Measurements from ENCODE around the gene PCID2. TPM values are rescaled to one million over a fixed set of nuclear protein-coding genes. Genes with fewer than 3 reads are reported as not detected.

The PCID2 gene
- total and polyA plus RNA-seq, 2 of the 13 experiments (the other 11 are each of a cell fraction or from before 2014, with no cell fraction given) = 65.0 to 111 TPM

DNA sequence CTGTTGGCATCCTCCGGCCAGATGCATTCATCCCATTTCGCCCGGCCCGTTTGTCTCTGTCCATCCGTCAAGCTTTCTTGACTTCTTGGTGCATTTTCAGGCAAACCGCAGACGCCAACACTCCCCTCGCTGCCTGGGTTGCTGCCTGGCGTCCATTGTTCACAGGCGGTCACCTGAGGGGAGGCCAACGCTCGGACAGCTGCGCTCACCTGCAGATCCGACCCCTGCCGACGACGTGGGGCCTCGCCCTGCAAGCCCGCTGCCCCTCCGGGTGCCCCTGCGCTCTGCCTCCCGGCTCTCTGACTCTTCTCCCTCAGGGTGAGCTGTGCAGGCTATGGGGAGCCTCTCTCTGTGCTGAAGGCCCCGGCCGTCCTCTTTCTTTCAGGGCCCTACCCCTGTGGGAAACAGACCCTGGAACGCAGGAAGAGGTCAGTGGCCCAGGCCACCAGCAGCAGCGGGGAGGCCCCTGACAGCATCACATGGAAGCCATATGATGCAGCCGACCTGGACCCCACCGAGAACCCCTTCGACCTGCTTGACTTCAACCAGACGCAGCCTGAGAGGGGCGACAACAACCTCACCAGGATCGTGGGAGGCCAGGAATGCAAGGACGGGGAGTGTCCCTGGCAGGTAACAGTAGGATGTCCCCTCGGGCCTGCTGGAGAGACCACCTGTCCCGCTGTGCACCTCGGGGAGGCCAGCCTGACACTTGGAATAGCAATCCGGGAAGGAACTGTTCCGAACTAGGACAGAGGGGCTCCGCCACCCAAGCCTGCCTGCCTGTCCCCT lies 64.8 kb downstream of the PCID2 start:
- WGBS (ENCODE audit: low lambda C conversion rate) = 96% methylated on average over 33 of the region's 39 CpGs
- BruUV-seq (replicated peaks) = no TSS peak
- H3K36me3 ChIP-seq (replicated peaks in 1 of 2; ENCODE audit: control insufficient read depth in 1 of 2, insufficient read depth in 2 of 2, low read length in 2 of 2) = peaks cover 14 to 53% of the 10 kb centered on the region in 2 experiments; a peak in 4 of 5 replicates
- TF ChIP-seq RBFOX2 (IDR thresholded peaks at IDR 0.05; ENCODE audit: low read depth, low read length) (0 out of 2 replicates have a peak, but pooled peaks have one; percentile 39), CHCHD3 (CRISPR knock-in tag; IDR thresholded peaks at IDR 0.05) (no peak), AGO2 (optimal IDR thresholded peaks at IDR 0.05; ENCODE audit: low read depth, low read length) (peak; percentile 60), ZNF280B (CRISPR knock-in tag; IDR thresholded peaks at IDR 0.05; ENCODE audit: borderline replicate concordance) (0 out of 2 replicates have a peak, but pooled peaks have one; percentile 20)
- H3K4me1 ChIP-seq (ENCODE audit: insufficient read depth, low read length) = peaks cover 31% of the 10 kb centered on the region
- no peak overlapping the region for H2AFZ ChIP-seq (ENCODE audit: low read length)
- no peaks in the 10 kb centered on the region for H3K9me3 ChIP-seq (ENCODE audit: low read length)
- H3K4me2 ChIP-seq (ENCODE audit: low read depth, low read length) = no peak overlapping the region
- FAIRE-seq (no peak), ATAC-seq (no peak), DNase-seq (ENCODE audit: low spot score) (no peak)
- in situ Hi-C loops (cut with HindIII; ENCODE audit: extremely low pct_ligation_motif_present, low pct_unique_long_range_greater_than_20kb) (no loop called here), intact Hi-C loops (cut with micrococcal nuclease; ENCODE audit: unreplicated experiment) (no loop called here)
- no peaks in the 10 kb centered on the region for H3K27me3 ChIP-seq (ENCODE audit: control insufficient read depth in 1 of 2, insufficient read depth in 2 of 2, low read length in 2 of 2)
- H3K27ac ChIP-seq (ENCODE audit: extremely low read length, insufficient read depth, low read length) = no peak overlapping the region
- ChIA-PET POLR2A (no interaction called here), CTCF (ENCODE audit: low intra/inter-chr PET ratio, low total read pairs) (no interaction called here)
- H4K20me1 ChIP-seq (ENCODE audit: insufficient read depth, low read length) = no peaks in the 10 kb centered on the region
- no peak overlapping the region for H3K9ac ChIP-seq (ENCODE audit: insufficient read depth, low read depth, low read length)
- H3K79me2 ChIP-seq (ENCODE audit: insufficient read depth, low read length) = no peaks in the 10 kb centered on the region
- H3K4me3 ChIP-seq (replicated peaks in 1 of 3; ENCODE audit: insufficient read depth in 1 of 3, low read depth in 2 of 3, low read length in 3 of 3) = no peak overlapping the region

DNA sequence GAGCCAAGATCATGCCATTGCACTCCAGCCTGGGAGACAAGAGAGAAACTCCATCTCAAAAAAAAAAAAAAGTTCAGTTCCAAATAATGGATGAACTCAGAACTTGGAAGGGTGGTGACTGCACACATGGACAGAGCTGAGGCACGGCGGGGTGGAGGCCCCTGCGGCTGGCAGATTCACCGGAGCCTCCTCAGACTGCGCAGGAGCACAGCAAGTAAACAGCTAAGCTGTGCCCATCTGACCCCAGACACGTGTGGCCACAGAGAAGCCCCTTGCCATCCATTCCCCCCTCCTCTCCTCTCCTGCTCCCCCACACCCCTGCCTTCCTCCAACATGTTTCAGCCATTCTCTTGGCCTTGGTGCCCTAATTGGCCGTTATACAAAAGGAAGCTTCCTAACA lies 65.6 kb downstream of the PCID2 start:
- intact Hi-C loops (cut with micrococcal nuclease; ENCODE audit: unreplicated experiment) (no loop called here), in situ Hi-C loops (cut with HindIII; ENCODE audit: extremely low pct_ligation_motif_present, low pct_unique_long_range_greater_than_20kb) (no loop called here)
- Histone ChIP-seq H3K4me3 (replicated peaks in 1 of 3; ENCODE audit: insufficient read depth in 1 of 3, low read depth in 2 of 3, low read length in 3 of 3) (no peak overlapping the region), H3K4me2 (ENCODE audit: low read depth, low read length) (no peak overlapping the region), H3K79me2 (ENCODE audit: insufficient read depth, low read length) (no peaks in the 10 kb centered on the region), H2AFZ (ENCODE audit: low read length) (no peak overlapping the region), H3K9me3 (ENCODE audit: low read length) (no peaks in the 10 kb centered on the region), H3K27ac (ENCODE audit: extremely low read length, insufficient read depth, low read length) (no peak overlapping the region), H3K27me3 (ENCODE audit: control insufficient read depth in 1 of 2, insufficient read depth in 2 of 2, low read length in 2 of 2) (no peaks in the 10 kb centered on the region), H3K36me3 (replicated peaks in 1 of 2; ENCODE audit: control insufficient read depth in 1 of 2, insufficient read depth in 2 of 2, low read length in 2 of 2) (peaks cover 14 to 53% of the 10 kb centered on the region in 2 experiments; a peak in 4 of 5 replicates), H4K20me1 (ENCODE audit: insufficient read depth, low read length) (no peaks in the 10 kb centered on the region), H3K9ac (ENCODE audit: insufficient read depth, low read depth, low read length) (no peak overlapping the region), H3K4me1 (ENCODE audit: insufficient read depth, low read length) (peaks cover 39% of the 10 kb centered on the region)
- FAIRE-seq = no peak
- POLR2A ChIA-PET = no interaction called here
- DNase-seq (ENCODE audit: low spot score) = no peak
- 93% methylated on average over 7 of the region's 7 CpGs for WGBS (ENCODE audit: low lambda C conversion rate)
- ATAC-seq = no peak
- CTCF ChIA-PET (ENCODE audit: low intra/inter-chr PET ratio, low total read pairs) = no interaction called here
- BruUV-seq (replicated peaks) = no TSS peak
- TF ChIP-seq RAD51 (IDR thresholded peaks at IDR 0.05; ENCODE audit: borderline replicate concordance) = no peak
- no peak for TF ChIP-seq MTA1 (CRISPR knock-in tag; IDR thresholded peaks at IDR 0.05; ENCODE audit: borderline replicate concordance)
- TF ChIP-seq ZNF780A (CRISPR knock-in tag; IDR thresholded peaks at IDR 0.05) = no peak
- TF ChIP-seq CBX2 (IDR thresholded peaks at IDR 0.05; ENCODE audit: low read depth, low read length) = no peak
- no peak for TF ChIP-seq CBX2 (CRISPR knock-in tag; IDR thresholded peaks at IDR 0.05; ENCODE audit: low read depth)
- TF ChIP-seq GZF1 (CRISPR knock-in tag; IDR thresholded peaks at IDR 0.05) = no peak
- no peak for TF ChIP-seq NCOA5 (CRISPR knock-in tag; IDR thresholded peaks at IDR 0.05)
- TF ChIP-seq CHD4 (IDR thresholded peaks at IDR 0.05; ENCODE audit: borderline replicate concordance, low read length) = no peak
- TF ChIP-seq SMARCC2 (IDR thresholded peaks at IDR 0.05) = no peak
- no peak for TF ChIP-seq NFATC3 (CRISPR knock-in tag; IDR thresholded peaks at IDR 0.05)
- no peak for TF ChIP-seq HNRNPLL (IDR thresholded peaks at IDR 0.05; ENCODE audit: low read depth, low read length, poor library complexity, severe bottlenecking)
- TF ChIP-seq CBFB (CRISPR knock-in tag; IDR thresholded peaks at IDR 0.05) = no peak
- no peak for TF ChIP-seq SMAD1 (CRISPR knock-in tag; IDR thresholded peaks at IDR 0.05; ENCODE audit: borderline replicate concordance, low read depth)
- TF ChIP-seq SRSF1 (optimal IDR thresholded peaks at IDR 0.05; ENCODE audit: low read depth, low read length) = no peak
- TF ChIP-seq WIZ (CRISPR knock-in tag; IDR thresholded peaks at IDR 0.05) = no peak

All from HepG2 (cell line).